ENCODE measurements around the gene TTBK2. TPM values are rescaled to one million over a fixed set of nuclear protein-coding genes. Genes with fewer than 3 reads are reported as not detected.

The TTBK2 gene
- total RNA-seq, 1 experiment from 2014 or later = 10.6 TPM

GRCh38 chr15:42932833-42933515, 12.4 kb upstream of the TTBK2 start:
- Mint-ChIP-seq H3K9me3 (no peaks in the 10 kb centered on the region), H3K4me3 (no peak overlapping the region), H3K4me1 (no peaks in the 10 kb centered on the region), H3K27me3 (ENCODE audit: low read depth) (no peaks in the 10 kb centered on the region), H3K27ac (no peak overlapping the region), H3K36me3 (ENCODE audit: insufficient read depth in 1 of 3, low read depth in 3 of 3) (no peaks in the 10 kb centered on the region)
- Histone ChIP-seq H4K5ac (ENCODE audit: insufficient read length, low read depth, low read length) (no peak overlapping the region), H3T11ph (ENCODE audit: low read length) (no peak overlapping the region), H3K18ac (ENCODE audit: insufficient read length, low read depth, low read length) (no peak overlapping the region), H4K91ac (ENCODE audit: insufficient read length, low read depth, low read length) (no peak overlapping the region), H3K4me2 (ENCODE audit: insufficient read depth, insufficient read length, low read length) (no peak overlapping the region), H3K9ac (ENCODE audit: extremely low read depth, insufficient read length, low read length) (no peak overlapping the region), H2BK120ac (ENCODE audit: low read depth, low read length, poor library complexity, severe bottlenecking) (no peak overlapping the region), H2AK5ac (ENCODE audit: insufficient read length, low read length) (no peak overlapping the region), H2AFZ (ENCODE audit: low read length) (no peak overlapping the region), H3K79me1 (ENCODE audit: insufficient read depth, low read depth, low read length, poor library complexity, severe bottlenecking) (no peaks in the 10 kb centered on the region), H3K4ac (ENCODE audit: low read depth, low read length) (no peak overlapping the region), H2BK5ac (ENCODE audit: insufficient read length, low read length) (no peak overlapping the region), H4K8ac (replicated peaks; ENCODE audit: insufficient read length, low read depth, low read length) (no peak overlapping the region), H3K4me1 (ENCODE audit: insufficient read depth, low read length) (no peaks in the 10 kb centered on the region), H3K27me3 (ENCODE audit: insufficient read depth, low read length) (no peaks in the 10 kb centered on the region), H3K23ac (ENCODE audit: insufficient read length, low read depth, low read length) (no peak overlapping the region), H4K20me1 (ENCODE audit: control insufficient read depth, insufficient read depth, insufficient read length) (no peaks in the 10 kb centered on the region), H3K27ac (ENCODE audit: insufficient read length, low read depth, low read length) (no peak overlapping the region), H2BK15ac (ENCODE audit: low read depth, low read length) (no peak overlapping the region), H3K14ac (ENCODE audit: insufficient read depth, low read length) (no peak overlapping the region), H3K9me3 (ENCODE audit: control insufficient read depth, low read depth, low read length) (no peaks in the 10 kb centered on the region), H3K56ac (ENCODE audit: insufficient read length, low read depth, low read length) (no peak overlapping the region), H2BK12ac (ENCODE audit: insufficient read length, low read depth, low read length) (no peak overlapping the region), H3K79me2 (ENCODE audit: insufficient read depth, low read length) (no peaks in the 10 kb centered on the region), H2BK20ac (ENCODE audit: low read depth, low read length, poor library complexity, severe bottlenecking) (no peak overlapping the region), H3K23me2 (ENCODE audit: insufficient read length, low read depth, low read length, poor library complexity, severe bottlenecking) (no peaks in the 10 kb centered on the region)
- WGBS (ENCODE audit: extremely low coverage, insufficient read length, low lambda C conversion rate) = no CpG with 5 or more reads among the region's 2 CpGs
- no peak for TF ChIP-seq CTCF (conservative IDR thresholded peaks at IDR 0.05)
- DNase-seq = no peak

All from H9 (cell line).